ENCODE results near the gene FBXO8. TPM values are rescaled to one million over a fixed set of nuclear protein-coding genes. Genes with fewer than 3 reads are reported as not detected.

Gene FBXO8
- polyA plus RNA-seq, 4 donors, result 33.5 to 42.1 (median 40.1) TPM

DNA sequence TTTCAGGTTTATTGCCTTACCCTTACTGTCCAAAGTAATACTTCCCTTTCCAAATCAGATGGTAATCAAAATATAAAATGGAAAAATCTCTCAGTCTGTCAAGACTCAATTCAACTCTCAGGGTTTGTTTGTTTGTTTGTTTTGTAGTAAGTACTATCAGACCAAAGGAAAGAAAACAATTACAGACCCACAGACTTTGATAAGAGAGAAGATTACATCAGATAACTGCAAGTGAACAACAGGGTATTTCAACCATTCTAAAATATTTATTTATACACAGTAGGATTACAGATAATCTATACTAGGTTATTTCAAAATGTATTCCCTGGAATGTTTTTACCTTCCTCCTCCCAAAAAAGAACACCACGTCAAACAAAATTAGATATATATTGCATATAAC, 28.9 kb downstream of the FBXO8 start:
- DNase-seq (ENCODE audit: low read depth in 4 of 4, low spot score in 3 of 4), result no peak

DNA sequence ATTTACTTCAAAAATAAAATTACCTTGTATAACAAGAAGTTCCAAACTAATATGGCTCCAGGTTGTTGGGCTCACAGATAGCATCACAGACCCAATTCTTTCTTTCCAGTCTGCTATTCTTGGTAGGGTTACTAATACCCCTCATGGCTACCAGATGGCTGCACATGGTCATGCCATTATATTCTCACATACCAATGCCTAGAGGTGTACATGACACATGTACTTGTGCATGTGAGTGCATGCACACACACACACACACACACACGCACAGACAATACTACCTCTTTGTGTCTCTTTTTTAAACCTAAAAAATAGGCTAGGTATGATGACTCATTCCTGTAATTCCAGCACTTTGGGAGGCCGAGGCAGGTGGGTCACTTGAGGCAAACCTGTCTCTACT, 31.1 kb downstream of the FBXO8 start:
- DNase-seq (ENCODE audit: low read depth in 4 of 4, low spot score in 3 of 4), result no peak

DNA sequence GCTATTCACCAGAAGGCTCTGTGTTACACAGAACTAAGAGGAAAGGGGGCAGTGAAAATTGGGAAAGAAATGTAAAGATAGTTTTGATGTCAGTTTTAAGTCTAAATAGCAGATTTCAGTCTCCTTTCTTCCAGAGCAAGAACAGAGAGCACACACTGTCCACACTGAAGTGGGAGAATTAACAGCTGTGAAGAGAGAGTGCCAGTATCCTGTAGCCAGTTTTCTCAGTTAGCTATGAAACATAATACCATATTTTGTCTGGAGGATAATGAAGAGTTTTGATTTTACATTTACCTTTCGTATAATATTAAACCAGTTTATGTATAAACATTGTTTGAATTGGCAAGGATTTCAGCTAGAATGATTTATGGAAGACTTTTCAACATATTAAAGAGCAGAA, 35.1 kb downstream of the FBXO8 start:
- no peak for DNase-seq (ENCODE audit: low read depth in 4 of 4, low spot score in 3 of 4)

DNA sequence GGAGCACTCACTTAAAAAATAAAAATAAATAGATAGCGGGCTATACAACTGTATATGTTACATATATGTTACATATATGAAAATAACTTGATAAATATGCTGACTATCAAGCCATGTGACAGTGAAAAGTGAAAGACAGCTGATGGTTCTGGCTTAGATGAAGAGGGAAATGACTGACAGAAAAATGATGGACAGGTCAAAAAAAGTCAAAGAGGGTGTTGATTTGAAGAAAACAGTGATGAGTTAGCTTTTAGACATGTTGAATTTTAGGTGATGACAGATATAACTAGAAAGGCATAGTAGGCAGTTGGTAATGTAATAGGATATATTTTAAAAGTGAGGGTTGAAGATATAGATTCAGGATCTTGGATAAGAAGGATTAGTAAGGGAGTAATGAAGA, 37.8 kb downstream of the FBXO8 start:
- DNase-seq (ENCODE audit: low read depth in 4 of 4, low spot score in 3 of 4), result no peak

DNA sequence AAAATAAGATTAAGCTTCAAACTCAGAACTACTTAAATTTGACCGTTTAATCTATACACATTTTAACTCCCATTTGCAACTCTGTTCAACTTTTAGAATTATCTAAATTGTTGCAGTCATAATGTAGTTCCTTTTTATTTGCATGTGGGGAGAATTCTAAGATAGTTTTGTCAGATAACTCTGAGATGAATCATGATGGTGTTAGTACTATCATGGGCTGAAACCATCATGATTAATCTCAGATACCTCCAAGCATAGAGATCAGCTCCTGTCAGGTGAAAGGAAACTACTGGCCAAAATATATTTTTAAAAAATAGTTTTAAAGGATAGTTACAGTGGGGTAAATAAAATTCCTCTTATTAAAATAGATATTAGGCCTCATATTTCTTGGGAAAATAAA, 39.0 kb downstream of the FBXO8 start:
- no peak for DNase-seq (ENCODE audit: low read depth in 4 of 4, low spot score in 3 of 4)

DNA sequence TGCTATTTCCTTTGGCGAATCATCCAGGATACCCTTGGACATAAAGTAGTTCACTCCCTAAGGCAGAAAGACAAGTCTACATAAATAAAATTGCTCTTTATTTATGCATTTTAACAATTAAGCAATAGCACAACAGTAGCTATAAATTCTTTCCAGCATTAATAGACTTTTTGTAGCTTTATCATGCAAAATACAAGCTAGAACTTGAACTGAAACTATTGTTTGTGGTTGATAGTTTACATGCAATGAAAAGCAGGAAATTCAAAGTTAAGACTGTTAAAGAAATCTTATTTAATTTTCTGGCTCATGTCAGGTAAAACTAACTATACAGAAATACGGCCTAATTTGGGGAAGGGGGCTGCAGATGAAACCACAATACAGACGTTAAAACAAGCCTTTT, 42.3 kb downstream of the FBXO8 start:
- no peak for DNase-seq (ENCODE audit: low read depth in 4 of 4, low spot score in 3 of 4)

GRCh38 chr4:174236359-174236758, 47.1 kb downstream of the FBXO8 start:
- DNase-seq (ENCODE audit: low read depth in 4 of 4, low spot score in 3 of 4), result no peak

- no peak for DNase-seq (ENCODE audit: low read depth in 4 of 4, low spot score in 3 of 4)
These were observed 52.8 kb downstream of the FBXO8 start for GRCh38 chr4:174230680-174231079.

DNA sequence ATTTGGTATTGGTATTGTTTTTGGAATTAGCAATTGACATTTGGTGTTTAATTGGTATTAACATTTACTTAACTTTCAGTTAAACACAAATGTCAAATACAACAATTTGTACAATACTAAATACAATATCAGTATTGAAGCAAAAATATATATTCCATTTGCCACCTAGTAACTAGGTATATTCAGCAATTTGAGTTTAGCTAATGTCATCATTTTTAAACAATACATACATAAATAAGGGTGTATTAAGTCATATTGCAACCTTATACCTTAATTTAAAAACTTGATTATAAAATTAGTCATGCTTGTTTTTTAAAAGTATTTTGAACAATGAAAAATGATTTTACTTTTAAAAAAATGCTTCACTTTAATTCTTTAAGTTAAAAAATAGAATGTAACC, 53.3 kb downstream of the FBXO8 start:
- no peak for DNase-seq (ENCODE audit: low read depth in 4 of 4, low spot score in 3 of 4)

- no peak for DNase-seq (ENCODE audit: low read depth in 4 of 4, low spot score in 3 of 4)
These were observed 54.5 kb downstream of the FBXO8 start for GRCh38 chr4:174228988-174229387.

- DNase-seq (ENCODE audit: low read depth in 4 of 4, low spot score in 3 of 4), result no peak
These were observed 58.0 kb downstream of the FBXO8 start for GRCh38 chr4:174225349-174226049.

DNA sequence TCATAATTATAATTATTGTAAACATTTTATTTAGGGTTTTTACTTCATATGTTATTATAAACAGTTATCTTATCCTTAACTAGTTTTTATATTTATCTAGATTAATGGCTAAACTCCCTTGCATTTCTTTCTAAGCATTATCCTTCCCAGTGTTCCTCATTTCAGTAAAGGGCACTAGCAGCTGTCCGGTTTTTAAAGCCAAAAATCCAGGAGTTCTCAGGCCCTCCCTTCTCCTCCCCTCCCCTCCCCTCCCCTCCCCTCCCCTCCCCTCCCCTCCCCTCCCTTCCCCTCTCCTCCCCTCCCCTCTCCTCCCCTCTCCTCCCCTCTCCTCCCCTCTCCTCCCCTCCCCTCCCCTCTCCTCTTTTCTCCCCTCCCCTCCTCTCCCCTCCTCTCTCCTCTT, 58.9 kb downstream of the FBXO8 start:
- no peak for DNase-seq (ENCODE audit: low read depth in 4 of 4, low spot score in 3 of 4)

- DNase-seq (ENCODE audit: low read depth in 4 of 4, low spot score in 3 of 4), result no peak
These were observed 61.1 kb downstream of the FBXO8 start for GRCh38 chr4:174222266-174222872.

GRCh38 chr4:174218127-174218790, 65.2 kb downstream of the FBXO8 start:
- DNase-seq (ENCODE audit: low read depth in 4 of 4, low spot score in 3 of 4), result no peak

DNA sequence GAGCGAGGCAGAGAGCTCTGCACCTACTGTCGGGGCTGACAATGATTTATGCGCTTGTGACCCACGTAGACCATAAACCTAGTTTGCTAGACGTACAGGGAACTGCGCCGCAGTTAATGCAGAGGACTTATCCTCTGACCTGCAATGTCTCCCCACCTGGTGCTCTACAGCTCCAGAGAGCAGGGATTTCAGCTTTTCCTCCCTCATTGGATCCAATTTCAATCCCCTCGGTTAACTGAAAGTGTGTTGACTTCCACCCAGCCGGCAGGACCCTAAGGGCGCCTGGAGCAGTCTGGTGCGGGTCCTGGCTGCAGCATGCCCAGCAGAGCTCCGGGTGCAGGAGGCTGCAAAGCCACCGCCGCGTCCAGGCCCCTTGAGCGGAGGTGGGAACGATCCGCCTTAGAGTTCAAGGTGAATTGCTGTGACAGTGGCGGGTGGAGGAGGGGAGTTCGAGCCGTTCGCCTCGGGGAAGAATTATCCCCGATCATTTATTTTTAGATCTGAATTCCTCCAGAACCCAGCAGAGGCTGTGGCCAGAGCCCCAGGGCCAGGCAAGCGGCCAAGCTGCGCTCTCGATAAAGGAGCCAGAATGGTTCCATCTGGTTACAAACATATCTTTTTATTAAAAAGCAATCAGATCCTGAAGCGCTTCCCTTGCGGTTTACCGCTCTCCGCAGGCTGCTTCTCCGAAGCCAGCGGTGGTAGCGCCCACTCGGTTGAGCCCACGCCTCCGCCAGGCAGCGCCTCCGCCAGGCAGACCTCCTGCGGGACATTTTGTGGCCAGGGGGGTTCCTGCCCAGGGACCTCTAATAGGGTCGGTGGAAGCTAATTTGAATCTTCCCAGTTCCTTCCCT, 66.0 kb downstream of the FBXO8 start:
- no peak for DNase-seq (ENCODE audit: low read depth in 4 of 4, low spot score in 3 of 4)

DNA sequence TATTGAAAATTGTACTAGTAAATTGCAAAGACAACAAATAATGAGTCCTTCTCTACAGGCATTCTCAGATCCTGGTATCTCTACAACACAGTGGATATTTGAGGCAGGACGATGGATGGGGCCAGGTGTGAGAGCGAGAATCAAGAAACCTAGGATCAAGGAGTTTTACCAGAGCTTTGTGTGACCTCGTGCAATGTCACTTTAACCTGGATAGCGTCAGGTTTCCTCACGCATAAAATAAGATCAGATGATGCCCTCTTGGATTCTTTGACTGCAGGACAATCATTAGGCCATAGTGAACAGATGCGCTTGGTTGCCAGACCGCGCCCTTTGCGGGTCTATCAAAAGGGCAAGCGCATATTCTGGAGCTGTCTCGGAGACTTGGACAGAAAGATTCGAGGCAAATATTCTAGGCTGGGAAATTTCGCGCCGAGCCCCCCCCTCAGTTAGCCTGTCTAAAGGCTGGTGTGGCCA, 66.6 kb downstream of the FBXO8 start:
- no peak for DNase-seq (ENCODE audit: low read depth in 4 of 4, low spot score in 3 of 4)

DNA sequence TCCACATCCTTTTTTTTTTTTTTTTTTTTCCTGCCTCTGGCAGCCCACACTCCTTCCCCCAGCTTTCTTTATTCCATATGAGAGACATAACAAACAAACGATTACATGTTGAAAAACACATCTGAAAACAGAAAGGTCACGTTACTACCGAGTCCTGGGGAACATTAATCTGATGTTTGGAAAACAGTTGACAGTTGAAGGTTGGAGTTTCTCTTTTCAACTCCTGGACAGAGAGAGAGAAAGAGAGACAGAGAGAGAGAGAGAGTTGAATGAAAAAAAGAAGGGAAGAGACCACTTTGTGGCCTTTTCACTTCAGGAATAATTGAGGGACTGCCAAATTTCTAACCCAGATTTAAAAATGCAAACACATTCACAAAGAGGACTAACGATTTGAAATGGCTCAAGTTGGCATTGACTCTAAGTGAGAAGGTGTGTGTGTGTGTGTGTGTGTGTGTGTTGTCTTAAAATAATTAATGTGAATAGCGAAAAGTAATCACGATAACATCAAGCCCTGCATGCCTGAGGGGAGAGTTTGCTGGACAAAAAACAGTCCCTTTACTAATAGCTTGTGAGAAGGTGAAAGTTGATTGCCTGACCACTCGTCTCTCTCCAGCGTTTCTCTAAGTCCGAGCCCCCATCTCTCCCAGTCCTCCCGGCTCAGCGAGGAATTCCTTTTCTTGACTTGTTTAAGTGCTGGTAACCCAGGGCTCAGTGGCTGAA, 67.3 kb downstream of the FBXO8 start:
- no peak for DNase-seq (ENCODE audit: low read depth in 4 of 4, low spot score in 3 of 4)

DNA sequence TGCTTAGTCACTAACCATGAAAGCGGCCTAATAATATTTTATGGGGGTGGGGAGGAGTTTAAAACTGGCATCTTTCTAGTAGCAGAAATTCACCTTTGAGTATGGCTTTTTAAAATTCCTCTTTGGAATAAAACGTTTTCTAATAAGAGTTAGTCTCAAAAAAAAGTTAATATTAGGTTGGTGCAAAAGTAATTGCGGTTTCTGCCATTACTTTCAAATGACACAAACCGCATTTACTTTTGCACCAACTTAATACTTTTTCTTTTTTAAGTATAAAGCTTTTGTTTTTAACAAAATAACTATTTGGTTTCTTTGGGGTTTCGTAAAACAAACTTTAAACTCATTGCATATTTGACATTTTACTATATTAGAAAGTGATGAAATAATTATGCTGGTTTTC, 68.4 kb downstream of the FBXO8 start:
- no peak for DNase-seq (ENCODE audit: low read depth in 4 of 4, low spot score in 3 of 4)

GRCh38 chr4:174214101-174214878, 69.2 kb downstream of the FBXO8 start:
- no peak for DNase-seq (ENCODE audit: low read depth in 4 of 4, low spot score in 3 of 4)

GRCh38 chr4:174213731-174214100, 69.8 kb downstream of the FBXO8 start:
- DNase-seq (ENCODE audit: low read depth in 4 of 4, low spot score in 3 of 4), result no peak

Data from right renal pelvis (tissue), 4 donors.